Endothelial cell of umbilical vein (primary cell): ENCODE measurements around the gene NOL6. TPM values are rescaled to one million over a fixed set of nuclear protein-coding genes. Genes with fewer than 3 reads are reported as not detected.

Source experiments
- BruUV-seq: library from RNA; stranded (reverse); fragments of 400-500 nt; replicated peaks from 2 replicates; lab custom pipeline; 2021; lab: Mats Ljungman, UMichigan
- CTCF ChIA-PET: fragments of 300-600, 350-600 bp; sonication (Branson Sonifier 250); formaldehyde crosslinking; loops from one replicate; lab custom pipeline; 2021; ENCODE audit warnings: antibody characterized with exemption, inconsistent platforms; lab: Charles Lee
- POLR2A ChIA-PET: fragments of 300-600, 350-600 bp; sonication (Branson Sonifier 250); formaldehyde crosslinking; loops from one replicate; lab custom pipeline; 2021; ENCODE audit warnings: antibody characterized with exemption, inconsistent platforms; lab: Charles Lee
- DNase-seq: peaks from one replicate; pipeline ENCODE4 v3.0.0-alpha.2; 2011; ENCODE audit warnings: low read depth, low spot score
- FAIRE-seq: peaks from 2 replicates; lab custom pipeline; 2011; peaks lifted over from hg19 to GRCh38; lab: Jason Lieb, UNC
- H2AFZ ChIP-seq: 2 replicates; pipeline ENCODE4 v1.6.0; 2012; ENCODE audit warnings: low read depth, low read length, control low read depth, inconsistent platforms
- H3K27ac ChIP-seq: 2 replicates; pipeline ENCODE4 v1.5.1; 2011; ENCODE audit warnings: low read depth, mild to moderate bottlenecking, control low read depth, low read length, moderate library complexity; ENCODE audit not compliant: insufficient read depth
- H3K27me3 ChIP-seq, 2 experiments: 2 replicates each; pipeline versions ENCODE4 v1.6.0 to v1.6.1; 2011; ENCODE audit warnings: low read length in 2 of 2, mixed read lengths in 1 of 2; ENCODE audit not compliant: control insufficient read depth in 2 of 2, insufficient read depth in 2 of 2
- H3K36me3 ChIP-seq, 2 experiments: 2 replicates in 1 of 2; 3 replicates in 1 of 2; pipeline ENCODE4 v1.5.1; 2011; ENCODE audit warnings: low read length in 2 of 2, mild to moderate bottlenecking in 1 of 2, moderate library complexity in 1 of 2; ENCODE audit not compliant: control insufficient read depth in 2 of 2, insufficient read depth in 2 of 2; ENCODE audit errors: extremely low read depth in 1 of 2
- H3K4me1 ChIP-seq: 3 replicates; pipeline ENCODE4 v1.5.1; 2011; ENCODE audit warnings: mild to moderate bottlenecking, low read length; ENCODE audit not compliant: control insufficient read depth, insufficient read depth; ENCODE audit errors: extremely low read depth
- H3K4me2 ChIP-seq: 2 replicates; pipeline ENCODE4 v1.6.1; 2011; ENCODE audit warnings: low read length, control low read depth, mixed read lengths; ENCODE audit not compliant: insufficient read depth
- H3K4me3 ChIP-seq, 3 experiments: fragments of 200-600 bp in 1 of 3; sonication (generic), shearing (Covaris generic) in 1 of 3; replicated peaks in 1 of 3; 2 replicates each; pipeline ENCODE4 v1.5.1; 2011 to 2016; ENCODE audit warnings: control low read depth in 3 of 3, low read length in 3 of 3, mild to moderate bottlenecking in 2 of 3, inconsistent platforms in 1 of 3, low read depth in 1 of 3, moderate library complexity in 1 of 3; ENCODE audit not compliant: insufficient read depth in 1 of 3
- H3K79me2 ChIP-seq: 2 replicates; pipeline ENCODE4 v1.6.0; 2012; ENCODE audit warnings: low read length, inconsistent platforms; ENCODE audit not compliant: control insufficient read depth, insufficient read depth
- H3K9ac ChIP-seq: replicated peaks from 2 replicates; pipeline ENCODE3; 2011; ENCODE audit warnings: low read length, control low read depth; ENCODE audit not compliant: insufficient read depth; ENCODE audit errors: extremely low read depth
- H3K9me1 ChIP-seq: replicated peaks from 3 replicates; pipeline ENCODE4 v1.6.0; 2011; ENCODE audit warnings: mild to moderate bottlenecking, low read length; ENCODE audit not compliant: control insufficient read depth, insufficient read depth; ENCODE audit errors: extremely low read depth
- H3K9me3 ChIP-seq: replicated peaks from 2 replicates; pipeline ENCODE4 v1.5.1; 2012; ENCODE audit warnings: low read length, inconsistent platforms; ENCODE audit not compliant: control insufficient read depth, insufficient read depth
- H4K20me1 ChIP-seq: replicated peaks from 2 replicates; pipeline ENCODE3; 2011; ENCODE audit warnings: mild to moderate bottlenecking, low read length; ENCODE audit not compliant: control insufficient read depth, insufficient read depth; ENCODE audit errors: extremely low read depth
- CTCF ChIP-seq, 2 donors: IDR thresholded peaks; 1 replicate in 1 of 2; 2 replicates in 1 of 2; pipeline ENCODE4 v1.5.1; 2011; ENCODE audit warnings: low read length in 2 of 2, mild to moderate bottlenecking in 2 of 2, moderate library complexity in 2 of 2, control low read depth in 1 of 2, inconsistent platforms in 1 of 2, low read depth in 1 of 2; ENCODE audit not compliant: insufficient read depth in 1 of 2; ENCODE audit errors: extremely low read depth in 1 of 2
- EZH2 ChIP-seq: IDR thresholded peaks from 2 replicates; pipeline ENCODE4 v1.6.1; 2012; ENCODE audit warnings: borderline replicate concordance, low read depth, mild to moderate bottlenecking, moderate library complexity, low read length, inconsistent platforms; ENCODE audit not compliant: severe bottlenecking
- FOS ChIP-seq: IDR thresholded peaks from 2 replicates; pipeline ENCODE4 v1.6.1; 2011; ENCODE audit warnings: mild to moderate bottlenecking, low read length, moderate library complexity, borderline replicate concordance; ENCODE audit not compliant: insufficient read depth
- GATA2 ChIP-seq: IDR thresholded peaks from 2 replicates; pipeline ENCODE4 v1.7.0; 2011; ENCODE audit warnings: low read depth, mild to moderate bottlenecking, moderate library complexity, mixed read lengths, low read length; ENCODE audit not compliant: insufficient read length, insufficient read depth
- JUN ChIP-seq: IDR thresholded peaks from 2 replicates; pipeline ENCODE4 v1.6.1; 2011; ENCODE audit warnings: borderline replicate concordance, low read depth; ENCODE audit not compliant: insufficient read length, insufficient read depth
- MAX ChIP-seq: IDR thresholded peaks from 2 replicates; pipeline ENCODE4 v1.6.1; 2011; ENCODE audit not compliant: insufficient read depth, insufficient read length
- MYC ChIP-seq: IDR thresholded peaks from one replicate; pipeline ENCODE4 v1.6.1; 2011; ENCODE audit warnings: mild to moderate bottlenecking, low read depth, low read length
- POLR2A ChIP-seq: IDR thresholded peaks from 2 replicates; pipeline ENCODE4 v1.6.1; 2012; ENCODE audit warnings: low read depth, mild to moderate bottlenecking, control low read depth, low read length
- POLR2AphosphoS5 ChIP-seq: IDR thresholded peaks from 2 replicates; pipeline ENCODE4 v1.6.1; 2012; ENCODE audit warnings: low read depth, mild to moderate bottlenecking, control low read depth, low read length, moderate library complexity; ENCODE audit not compliant: insufficient read depth
- dilution Hi-C: fragments of 300-500 bp; cut with MboI; formaldehyde crosslinking; loops from one replicate; pipeline ENCODE4 v1.15.0; 2019; ENCODE audit warnings: low sequenced_read_pairs; ENCODE audit not compliant: extremely low pct_ligation_motif_present
- intact Hi-C: fragments of 100-400 bp; cut with micrococcal nuclease; formaldehyde crosslinking; loops from one replicate; pipeline ENCODE4 v1.10.0; 2022
- polyA plus RNA-seq, 4 experiments: library from polyadenylated mRNA; depleted of rRNA in 3 of 4; stranded (reverse) in 3 of 4; unstranded in 1 of 4; fragments of >200 nt; gene quantifications; 2 replicates each; pipeline versions ENCODE4 v1.2.1 to v1.2.3, GENCODE V29; 2011 to 2012; ENCODE audit warnings: missing spikeins in 1 of 4
- total RNA-seq: library from RNA; stranded (reverse); gene quantifications from 2 replicates; pipeline ENCODE4 v1.2.3, GENCODE V29; 2021

Gene NOL6
- total and polyA plus RNA-seq, 2 donors (not counting 3 experiments of a cell fraction or from before 2014, with no cell fraction given) = 35.7 to 45.1 TPM

- intact Hi-C loops (no loop called here), dilution Hi-C loops (no loop called here)
- Histone ChIP-seq H3K27me3 (peaks cover 0 to 2% of the 10 kb centered on the region in 2 experiments), H3K4me3 (no peak overlapping the region), H3K9me1 (no peaks in the 10 kb centered on the region), H3K79me2 (no peaks in the 10 kb centered on the region), H3K9me3 (no peaks in the 10 kb centered on the region), H3K9ac (no peak overlapping the region), H4K20me1 (no peaks in the 10 kb centered on the region), H3K27ac (no peak overlapping the region), H3K4me1 (peaks cover 3% of the 10 kb centered on the region), H3K36me3 (no peaks in the 10 kb centered on the region), H3K4me2 (no peak overlapping the region), H2AFZ (no peak overlapping the region)
- TF ChIP-seq MAX = no peak
- FAIRE-seq = no peak
- POLR2A ChIA-PET = no interaction called here
- BruUV-seq = no TSS peak
- CTCF ChIA-PET = interaction anchor here (1.1 to 5.9 kb wide), 3 partner anchors 11 to 26 kb away, joined by 7 to 57 read pairs (median 8); no protein-coding TSS in a partner anchor
- DNase-seq = no peak
Observed at GRCh38 chr9:33440609-33441008, 33.1 kb downstream of the NOL6 start.

GRCh38 chr9:33440204-33440603 is 33.5 kb downstream of the NOL6 start:
- ChIA-PET POLR2A (no interaction called here), CTCF (interaction anchor here (1.1 to 5.9 kb wide), 3 partner anchors 12 to 26 kb away, joined by 7 to 57 read pairs (median 8); no protein-coding TSS in a partner anchor)
- H3K27ac ChIP-seq = no peak overlapping the region
- no TSS peak for BruUV-seq
- H2AFZ ChIP-seq = no peak overlapping the region
- peaks cover 0 to 6% of the 10 kb centered on the region in 2 experiments for H3K27me3 ChIP-seq
- no peak overlapping the region for H3K4me3 ChIP-seq
- no peak for DNase-seq
- H3K36me3 ChIP-seq = no peaks in the 10 kb centered on the region
- no peak overlapping the region for H3K9ac ChIP-seq
- peaks cover 3% of the 10 kb centered on the region for H3K4me1 ChIP-seq
- H3K79me2 ChIP-seq = no peaks in the 10 kb centered on the region
- no peak overlapping the region for H3K4me2 ChIP-seq
- dilution Hi-C loops (no loop called here), intact Hi-C loops (no loop called here)
- TF ChIP-seq MAX (no peak), EZH2 (no peak), FOS (no peak), MYC (no peak), POLR2AphosphoS5 (no peak), JUN (no peak), POLR2A (no peak), CTCF (IDR thresholded peaks at IDR 0.05; ENCODE audit: extremely low read depth in 1 of 2, insufficient read depth in 1 of 2, low read depth in 1 of 2, low read length in 2 of 2) (no peak), GATA2 (no peak)
- H3K9me3 ChIP-seq = no peaks in the 10 kb centered on the region
- H3K9me1 ChIP-seq = no peaks in the 10 kb centered on the region
- FAIRE-seq = no peak
- no peaks in the 10 kb centered on the region for H4K20me1 ChIP-seq
